Endothelial cell of umbilical vein (primary cell): Measurements from ENCODE around the gene DCAF6. TPM values are rescaled to one million over a fixed set of nuclear protein-coding genes. Genes with fewer than 3 reads are reported as not detected.

Experiments
- BruUV-seq: library from RNA; stranded (reverse); fragments of 400-500 nt; replicated peaks from 2 replicates; lab custom pipeline; 2021; lab: Mats Ljungman, UMichigan
- CTCF ChIA-PET: fragments of 300-600, 350-600 bp; sonication (Branson Sonifier 250); formaldehyde crosslinking; loops from one replicate; lab custom pipeline; 2021; ENCODE audit warnings: antibody characterized with exemption, inconsistent platforms; lab: Charles Lee
- POLR2A ChIA-PET: fragments of 300-600, 350-600 bp; sonication (Branson Sonifier 250); formaldehyde crosslinking; loops from one replicate; lab custom pipeline; 2021; ENCODE audit warnings: antibody characterized with exemption, inconsistent platforms; lab: Charles Lee
- DNase-seq: peaks from one replicate; pipeline ENCODE4 v3.0.0-alpha.2; 2011; ENCODE audit warnings: low read depth, low spot score
- FAIRE-seq: peaks from 2 replicates; lab custom pipeline; 2011; peaks lifted over from hg19 to GRCh38; lab: Jason Lieb, UNC
- H2AFZ ChIP-seq: 2 replicates; pipeline ENCODE4 v1.6.0; 2012; ENCODE audit warnings: low read depth, low read length, control low read depth, inconsistent platforms
- H3K27ac ChIP-seq: 2 replicates; pipeline ENCODE4 v1.5.1; 2011; ENCODE audit warnings: low read depth, mild to moderate bottlenecking, control low read depth, low read length, moderate library complexity; ENCODE audit not compliant: insufficient read depth
- H3K27me3 ChIP-seq, 2 experiments: 2 replicates each; pipeline versions ENCODE4 v1.6.0 to v1.6.1; 2011; ENCODE audit warnings: low read length in 2 of 2, mixed read lengths in 1 of 2; ENCODE audit not compliant: control insufficient read depth in 2 of 2, insufficient read depth in 2 of 2
- H3K36me3 ChIP-seq, 2 experiments: 2 replicates in 1 of 2; 3 replicates in 1 of 2; pipeline ENCODE4 v1.5.1; 2011; ENCODE audit warnings: low read length in 2 of 2, mild to moderate bottlenecking in 1 of 2, moderate library complexity in 1 of 2; ENCODE audit not compliant: control insufficient read depth in 2 of 2, insufficient read depth in 2 of 2; ENCODE audit errors: extremely low read depth in 1 of 2
- H3K4me1 ChIP-seq: 3 replicates; pipeline ENCODE4 v1.5.1; 2011; ENCODE audit warnings: mild to moderate bottlenecking, low read length; ENCODE audit not compliant: control insufficient read depth, insufficient read depth; ENCODE audit errors: extremely low read depth
- H3K4me2 ChIP-seq: 2 replicates; pipeline ENCODE4 v1.6.1; 2011; ENCODE audit warnings: low read length, control low read depth, mixed read lengths; ENCODE audit not compliant: insufficient read depth
- H3K4me3 ChIP-seq, 3 experiments: fragments of 200-600 bp in 1 of 3; sonication (generic), shearing (Covaris generic) in 1 of 3; replicated peaks in 1 of 3; 2 replicates each; pipeline ENCODE4 v1.5.1; 2011 to 2016; ENCODE audit warnings: control low read depth in 3 of 3, low read length in 3 of 3, mild to moderate bottlenecking in 2 of 3, inconsistent platforms in 1 of 3, low read depth in 1 of 3, moderate library complexity in 1 of 3; ENCODE audit not compliant: insufficient read depth in 1 of 3
- H3K79me2 ChIP-seq: 2 replicates; pipeline ENCODE4 v1.6.0; 2012; ENCODE audit warnings: low read length, inconsistent platforms; ENCODE audit not compliant: control insufficient read depth, insufficient read depth
- H3K9ac ChIP-seq: replicated peaks from 2 replicates; pipeline ENCODE3; 2011; ENCODE audit warnings: low read length, control low read depth; ENCODE audit not compliant: insufficient read depth; ENCODE audit errors: extremely low read depth
- H3K9me1 ChIP-seq: replicated peaks from 3 replicates; pipeline ENCODE4 v1.6.0; 2011; ENCODE audit warnings: mild to moderate bottlenecking, low read length; ENCODE audit not compliant: control insufficient read depth, insufficient read depth; ENCODE audit errors: extremely low read depth
- H3K9me3 ChIP-seq: replicated peaks from 2 replicates; pipeline ENCODE4 v1.5.1; 2012; ENCODE audit warnings: low read length, inconsistent platforms; ENCODE audit not compliant: control insufficient read depth, insufficient read depth
- H4K20me1 ChIP-seq: replicated peaks from 2 replicates; pipeline ENCODE3; 2011; ENCODE audit warnings: mild to moderate bottlenecking, low read length; ENCODE audit not compliant: control insufficient read depth, insufficient read depth; ENCODE audit errors: extremely low read depth
- EZH2 ChIP-seq: IDR thresholded peaks from 2 replicates; pipeline ENCODE4 v1.6.1; 2012; ENCODE audit warnings: borderline replicate concordance, low read depth, mild to moderate bottlenecking, moderate library complexity, low read length, inconsistent platforms; ENCODE audit not compliant: severe bottlenecking
- FOS ChIP-seq: IDR thresholded peaks from 2 replicates; pipeline ENCODE4 v1.6.1; 2011; ENCODE audit warnings: mild to moderate bottlenecking, low read length, moderate library complexity, borderline replicate concordance; ENCODE audit not compliant: insufficient read depth
- GATA2 ChIP-seq: IDR thresholded peaks from 2 replicates; pipeline ENCODE4 v1.7.0; 2011; ENCODE audit warnings: low read depth, mild to moderate bottlenecking, moderate library complexity, mixed read lengths, low read length; ENCODE audit not compliant: insufficient read length, insufficient read depth
- JUN ChIP-seq: IDR thresholded peaks from 2 replicates; pipeline ENCODE4 v1.6.1; 2011; ENCODE audit warnings: borderline replicate concordance, low read depth; ENCODE audit not compliant: insufficient read length, insufficient read depth
- MYC ChIP-seq: IDR thresholded peaks from one replicate; pipeline ENCODE4 v1.6.1; 2011; ENCODE audit warnings: mild to moderate bottlenecking, low read depth, low read length
- POLR2A ChIP-seq: IDR thresholded peaks from 2 replicates; pipeline ENCODE4 v1.6.1; 2012; ENCODE audit warnings: low read depth, mild to moderate bottlenecking, control low read depth, low read length
- POLR2AphosphoS5 ChIP-seq: IDR thresholded peaks from 2 replicates; pipeline ENCODE4 v1.6.1; 2012; ENCODE audit warnings: low read depth, mild to moderate bottlenecking, control low read depth, low read length, moderate library complexity; ENCODE audit not compliant: insufficient read depth
- dilution Hi-C: fragments of 300-500 bp; cut with MboI; formaldehyde crosslinking; loops from one replicate; pipeline ENCODE4 v1.15.0; 2019; ENCODE audit warnings: low sequenced_read_pairs; ENCODE audit not compliant: extremely low pct_ligation_motif_present
- intact Hi-C: fragments of 100-400 bp; cut with micrococcal nuclease; formaldehyde crosslinking; loops from one replicate; pipeline ENCODE4 v1.10.0; 2022
- polyA plus RNA-seq, 4 experiments: library from polyadenylated mRNA; depleted of rRNA in 3 of 4; stranded (reverse) in 3 of 4; unstranded in 1 of 4; fragments of >200 nt; gene quantifications; 2 replicates each; pipeline versions ENCODE4 v1.2.1 to v1.2.3, GENCODE V29; 2011 to 2012; ENCODE audit warnings: missing spikeins in 1 of 4
- total RNA-seq: library from RNA; stranded (reverse); gene quantifications from 2 replicates; pipeline ENCODE4 v1.2.3, GENCODE V29; 2021
- TF ChIP-seq, protein P1 (sequence below), 2 donors: IDR thresholded peaks; 1 replicate in 1 of 2; 2 replicates in 1 of 2; pipeline ENCODE4 v1.5.1; 2011; ENCODE audit warnings: low read length in 2 of 2, mild to moderate bottlenecking in 2 of 2, moderate library complexity in 2 of 2, control low read depth in 1 of 2, inconsistent platforms in 1 of 2, low read depth in 1 of 2; ENCODE audit not compliant: insufficient read depth in 1 of 2; ENCODE audit errors: extremely low read depth in 1 of 2
- TF ChIP-seq, protein P2 (sequence below): IDR thresholded peaks from 2 replicates; pipeline ENCODE4 v1.6.1; 2011; ENCODE audit not compliant: insufficient read depth, insufficient read length

DCAF6 gene
- total and polyA plus RNA-seq, 2 donors (not counting 3 experiments of a cell fraction or from before 2014, with no cell fraction given): 28.6 to 39.4 TPM

DNA sequence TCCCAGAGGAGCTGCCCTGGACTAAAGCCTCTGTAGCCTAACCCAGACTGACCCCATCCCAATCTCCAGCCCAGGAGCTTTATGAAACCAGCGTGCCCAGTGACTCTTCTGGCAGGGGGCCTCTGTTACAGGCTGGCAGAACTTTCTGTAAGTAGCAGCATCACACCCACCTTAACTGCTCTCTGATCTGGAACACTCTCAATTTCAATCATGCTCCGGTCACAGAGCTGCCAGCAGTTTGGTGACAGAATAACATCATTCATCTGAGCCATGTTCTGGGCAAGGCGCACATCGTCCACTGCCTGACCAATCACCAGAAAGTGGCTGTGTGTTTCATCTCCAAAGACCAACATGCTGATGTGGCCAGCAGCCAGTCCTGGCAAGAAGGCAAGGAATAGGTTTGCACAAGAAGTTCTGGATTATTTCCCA, 37.2 kb upstream of the DCAF6 start:
- no TSS peak for BruUV-seq
- no peak overlapping the region for H3K9ac ChIP-seq
- TF ChIP-seq POLR2A (no peak), FOS (no peak), JUN (no peak), GATA2 (no peak), EZH2 (no peak), MYC (no peak), POLR2AphosphoS5 (no peak)
- TF ChIP-seq, protein P1, sequence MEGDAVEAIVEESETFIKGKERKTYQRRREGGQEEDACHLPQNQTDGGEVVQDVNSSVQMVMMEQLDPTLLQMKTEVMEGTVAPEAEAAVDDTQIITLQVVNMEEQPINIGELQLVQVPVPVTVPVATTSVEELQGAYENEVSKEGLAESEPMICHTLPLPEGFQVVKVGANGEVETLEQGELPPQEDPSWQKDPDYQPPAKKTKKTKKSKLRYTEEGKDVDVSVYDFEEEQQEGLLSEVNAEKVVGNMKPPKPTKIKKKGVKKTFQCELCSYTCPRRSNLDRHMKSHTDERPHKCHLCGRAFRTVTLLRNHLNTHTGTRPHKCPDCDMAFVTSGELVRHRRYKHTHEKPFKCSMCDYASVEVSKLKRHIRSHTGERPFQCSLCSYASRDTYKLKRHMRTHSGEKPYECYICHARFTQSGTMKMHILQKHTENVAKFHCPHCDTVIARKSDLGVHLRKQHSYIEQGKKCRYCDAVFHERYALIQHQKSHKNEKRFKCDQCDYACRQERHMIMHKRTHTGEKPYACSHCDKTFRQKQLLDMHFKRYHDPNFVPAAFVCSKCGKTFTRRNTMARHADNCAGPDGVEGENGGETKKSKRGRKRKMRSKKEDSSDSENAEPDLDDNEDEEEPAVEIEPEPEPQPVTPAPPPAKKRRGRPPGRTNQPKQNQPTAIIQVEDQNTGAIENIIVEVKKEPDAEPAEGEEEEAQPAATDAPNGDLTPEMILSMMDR (IDR thresholded peaks at IDR 0.05; ENCODE audit: extremely low read depth in 1 of 2, insufficient read depth in 1 of 2, low read depth in 1 of 2, low read length in 2 of 2): no peak
- TF ChIP-seq, protein P2, sequence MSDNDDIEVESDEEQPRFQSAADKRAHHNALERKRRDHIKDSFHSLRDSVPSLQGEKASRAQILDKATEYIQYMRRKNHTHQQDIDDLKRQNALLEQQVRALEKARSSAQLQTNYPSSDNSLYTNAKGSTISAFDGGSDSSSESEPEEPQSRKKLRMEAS: no peak
- no peaks in the 10 kb centered on the region for H3K4me1 ChIP-seq
- no peaks in the 10 kb centered on the region for H3K9me1 ChIP-seq
- no peak overlapping the region for H3K4me3 ChIP-seq
- peaks cover 0 to 2% of the 10 kb centered on the region in 2 experiments for H3K27me3 ChIP-seq
- no peak overlapping the region for H2AFZ ChIP-seq
- H3K27ac ChIP-seq: no peak overlapping the region
- no peaks in the 10 kb centered on the region for H3K79me2 ChIP-seq
- ChIA-PET CTCF (no interaction called here), POLR2A (no interaction called here)
- H3K36me3 ChIP-seq: no peaks in the 10 kb centered on the region
- no peaks in the 10 kb centered on the region for H3K9me3 ChIP-seq
- FAIRE-seq: no peak
- no peak overlapping the region for H3K4me2 ChIP-seq
- no peaks in the 10 kb centered on the region for H4K20me1 ChIP-seq
- intact Hi-C loops (no loop called here), dilution Hi-C loops (no loop called here)
- DNase-seq: no peak
